Right lobe of liver (tissue), 4 donors: ENCODE data around the gene MX1.

Source experiments
- CTCF ChIP-seq, 4 donors: fragments of 200-600 bp in 3 of 4; fragments of 450-650 bp in 1 of 4; IDR thresholded peaks; one replicate each; pipeline versions ENCODE4 v1.5.1 to v1.8.0; 2016 to 2022; ENCODE audit warnings: antibody characterized with exemption in 4 of 4, mild to moderate bottlenecking in 2 of 4
- POLR2A ChIP-seq: fragments of 450-650 bp; IDR thresholded peaks from one replicate; pipeline ENCODE4 v1.6.1; 2017; ENCODE audit warnings: antibody characterized with exemption, mild to moderate bottlenecking
- donor health status: DM: no; HTN: no; CAD: no.
- donor health status: DM: no; HTN: no; CAD: no.
- donor health status: DM: no; HTN: yes; CAD: no.

- TF ChIP-seq CTCF (IDR thresholded peaks at IDR 0.05) (no peak), POLR2A (no peak)
These were observed 6.8 kb downstream of the MX1 start for GRCh38 chr21:41432562-41433460.
